HEK293T (cell line): Measurements from ENCODE around the gene GAGE12H.

Experiments used
- CTCF ChIA-PET: fragments of 350-600 bp; formaldehyde crosslinking; extraction: SDS; loops from one replicate; lab custom pipeline; 2021; ENCODE audit warnings: antibody characterized with exemption, inconsistent platforms; lab: Yijun Ruan, JAX
- POLR2A ChIA-PET: fragments of 350-600 bp; formaldehyde crosslinking; extraction: SDS; loops from one replicate; lab custom pipeline; 2020; ENCODE audit warnings: antibody characterized with exemption, inconsistent platforms; lab: Yijun Ruan, JAX
- DNase-seq: peaks from one replicate; pipeline ENCODE4 v3.0.0; 2012; ENCODE audit warnings: mixed read lengths; ENCODE audit errors: extremely low spot score
- BHLHE40 ChIP-seq: fragments of 450-650 bp; IDR thresholded peaks from 2 replicates; pipeline ENCODE4 v1.6.1; 2016; ENCODE audit warnings: mild to moderate bottlenecking, moderate library complexity, borderline replicate concordance
- CTBP1 ChIP-seq: fragments of 450-650 bp; IDR thresholded peaks from 2 replicates; pipeline ENCODE4 v1.6.1; 2016; ENCODE audit warnings: borderline replicate concordance
- ELF4 ChIP-seq: fragments of 450-650 bp; IDR thresholded peaks from 2 replicates; pipeline ENCODE4 v1.6.1; 2017; ENCODE audit warnings: antibody characterized with exemption
- FOXA1 ChIP-seq: fragments of 450-650 bp; IDR thresholded peaks from 2 replicates; pipeline ENCODE4 v1.6.1; 2016; ENCODE audit warnings: mild to moderate bottlenecking
- FOXK2 ChIP-seq: fragments of 450-650 bp; IDR thresholded peaks from 2 replicates; pipeline ENCODE4 v1.6.1; 2016; ENCODE audit warnings: mild to moderate bottlenecking
- FOXM1 ChIP-seq: fragments of 450-650 bp; IDR thresholded peaks from 2 replicates; pipeline ENCODE4 v1.6.1; 2017; ENCODE audit warnings: mild to moderate bottlenecking, borderline replicate concordance
- HDGF ChIP-seq: fragments of 450-650 bp; IDR thresholded peaks from 2 replicates; pipeline ENCODE4 v1.6.1; 2017; ENCODE audit warnings: antibody characterized with exemption, borderline replicate concordance
- L3MBTL2 ChIP-seq: fragments of 450-650 bp; conservative IDR thresholded peaks from 2 replicates; pipeline ENCODE4 v1.6.1; 2016; ENCODE audit warnings: mild to moderate bottlenecking
- LEF1 ChIP-seq: fragments of 450-650 bp; IDR thresholded peaks from 2 replicates; pipeline ENCODE4 v1.6.1; 2017; ENCODE audit warnings: mild to moderate bottlenecking, borderline replicate concordance
- NFRKB ChIP-seq: fragments of 450-650 bp; IDR thresholded peaks from 2 replicates; pipeline ENCODE4 v1.6.1; 2016; ENCODE audit warnings: mild to moderate bottlenecking, moderate library complexity
- SP1 ChIP-seq: fragments of 450-650 bp; IDR thresholded peaks from 2 replicates; pipeline ENCODE4 v1.6.1; 2017
- SUZ12 ChIP-seq: fragments of 450-650 bp; IDR thresholded peaks from 2 replicates; pipeline ENCODE4 v1.6.1; 2016; ENCODE audit warnings: mild to moderate bottlenecking
- TARDBP ChIP-seq: fragments of 450-650 bp; IDR thresholded peaks from 2 replicates; pipeline ENCODE4 v1.6.1; 2016
- ZNF384 ChIP-seq: fragments of 450-650 bp; IDR thresholded peaks from 2 replicates; pipeline ENCODE4 v1.6.1; 2016
- TF ChIP-seq, protein P1 (sequence below): fragments of 450-650 bp; IDR thresholded peaks from 2 replicates; pipeline ENCODE4 v1.6.1; 2016

Gene GAGE12H

DNA sequence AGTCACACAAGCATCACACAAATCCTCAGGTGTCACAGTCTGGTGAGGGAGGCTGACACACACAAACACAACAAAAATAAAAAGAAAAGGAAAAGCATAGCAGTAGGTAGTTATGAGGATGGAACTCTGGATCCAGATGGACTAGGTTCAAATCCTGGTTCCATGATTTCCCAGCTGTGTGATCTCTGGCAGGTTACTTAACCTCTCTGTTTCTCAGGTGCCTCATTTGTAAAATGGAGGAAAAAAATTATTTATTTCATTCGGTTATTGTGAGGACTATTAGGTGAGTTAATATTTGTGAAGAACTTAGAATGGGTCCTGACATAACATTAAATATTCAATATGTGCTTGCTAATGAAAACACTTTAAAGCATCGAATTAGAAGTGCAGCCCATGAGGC lies 38.8 kb downstream of the GAGE12H start:
- no peak for DNase-seq
- POLR2A ChIA-PET: no interaction called here
- TF ChIP-seq BHLHE40 (no peak), ELF4 (no peak), ZNF384 (no peak), TARDBP (no peak), LEF1 (no peak), L3MBTL2 (no peak), HDGF (no peak), FOXM1 (no peak), SUZ12 (no peak), SP1 (no peak), NFRKB (no peak), FOXK2 (no peak), FOXA1 (no peak), CTBP1 (no peak)
- TF ChIP-seq, protein P1, sequence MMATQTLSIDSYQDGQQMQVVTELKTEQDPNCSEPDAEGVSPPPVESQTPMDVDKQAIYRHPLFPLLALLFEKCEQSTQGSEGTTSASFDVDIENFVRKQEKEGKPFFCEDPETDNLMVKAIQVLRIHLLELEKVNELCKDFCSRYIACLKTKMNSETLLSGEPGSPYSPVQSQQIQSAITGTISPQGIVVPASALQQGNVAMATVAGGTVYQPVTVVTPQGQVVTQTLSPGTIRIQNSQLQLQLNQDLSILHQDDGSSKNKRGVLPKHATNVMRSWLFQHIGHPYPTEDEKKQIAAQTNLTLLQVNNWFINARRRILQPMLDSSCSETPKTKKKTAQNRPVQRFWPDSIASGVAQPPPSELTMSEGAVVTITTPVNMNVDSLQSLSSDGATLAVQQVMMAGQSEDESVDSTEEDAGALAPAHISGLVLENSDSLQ: no peak
- CTCF ChIA-PET: no interaction called here

DNA sequence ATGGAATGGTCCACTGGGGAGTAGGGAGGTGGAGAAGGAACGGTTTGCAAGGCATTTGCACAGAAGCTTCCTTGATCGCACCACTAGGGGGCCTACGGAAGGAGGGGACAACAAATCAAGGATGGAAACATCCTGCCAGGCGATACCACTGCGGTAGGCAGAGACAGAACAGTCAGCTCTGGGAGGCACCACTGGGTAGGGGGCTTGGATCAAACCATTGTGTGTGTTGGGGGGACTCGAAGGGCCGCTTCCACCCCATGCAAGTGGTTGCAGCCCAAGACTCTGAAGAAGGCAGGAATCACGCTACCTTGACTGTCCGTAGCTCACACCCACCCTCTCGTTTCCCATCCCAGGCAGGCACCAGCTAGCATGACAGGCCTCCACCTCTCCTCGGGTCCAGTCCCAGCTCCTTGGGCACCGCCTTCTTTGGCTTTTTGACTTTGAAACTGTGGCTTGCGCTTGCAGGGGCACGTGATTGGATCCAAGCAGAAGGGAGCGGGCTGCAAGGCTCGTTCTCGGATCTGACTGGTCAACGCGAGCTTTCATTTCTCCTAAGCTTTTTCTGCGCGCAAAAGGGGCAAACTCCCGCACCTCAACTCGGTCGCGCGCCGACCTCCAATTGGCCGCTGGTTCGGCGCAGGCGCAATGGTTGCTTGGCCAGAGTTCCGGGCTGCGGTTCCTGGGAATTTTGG lies 47.5 kb downstream of the GAGE12H start:
- DNase-seq: peak; percentile 77
- no peak for TF ChIP-seq CTBP1
- TF ChIP-seq SP1: no peak
- TF ChIP-seq SUZ12: no peak
- TF ChIP-seq BHLHE40: no peak
- ChIA-PET POLR2A (no interaction called here), CTCF (interaction anchor here (0.8 to 1.5 kb wide), 3 partner anchors 11 to 97 kb away, joined by 3 to 6 read pairs (median 5); no protein-coding TSS in a partner anchor)
